Body of pancreas (tissue), 4 donors: Measurements from ENCODE around the gene LOXHD1.

Experiments used
- CTCF ChIP-seq, 7 experiments: fragments of 450-650 bp in 4 of 7; fragments of 200-600 bp in 3 of 7; sonication (generic) in 3 of 7; IDR thresholded peaks; one replicate each; pipeline ENCODE4 v1.5.1; 2016 to 2019; ENCODE audit warnings: antibody characterized with exemption in 7 of 7
- POLR2A ChIP-seq, 3 donors: fragments of 450-650 bp; IDR thresholded peaks; one replicate each; pipeline ENCODE4 v1.6.1; 2016; ENCODE audit warnings: antibody characterized with exemption in 3 of 3, mild to moderate bottlenecking in 2 of 3

GRCh38 chr18:46649071-46649862 is 7.8 kb downstream of the LOXHD1 start:
- no peak for TF ChIP-seq POLR2A (IDR thresholded peaks at IDR 0.05)
- TF ChIP-seq CTCF (IDR thresholded peaks at IDR 0.05), result no peak
